ENCODE results near the gene EPS8L2.

EPS8L2 gene

GRCh38 chr11:762421-763072, 56.5 kb downstream of the EPS8L2 start:
- Histone ChIP-seq H3K4me1 (no peaks in the 10 kb centered on the region), H3K27ac (no peak overlapping the region), H3K9me3 (no peaks in the 10 kb centered on the region), H3K4me3 (no peak overlapping the region), H3K36me3 (peaks cover 42 to 96% (median 84%) of the 10 kb centered on the region in 3 donors), H3K27me3 (no peaks in the 10 kb centered on the region)
- TF ChIP-seq CTCF (IDR thresholded peaks at IDR 0.05) = no peak
- peak in 1 of 2 donors; percentile 67 for DNase-seq
- intact Hi-C loops (cut with DNase I; ENCODE audit: low total_unique reads) = no loop called here

DNA sequence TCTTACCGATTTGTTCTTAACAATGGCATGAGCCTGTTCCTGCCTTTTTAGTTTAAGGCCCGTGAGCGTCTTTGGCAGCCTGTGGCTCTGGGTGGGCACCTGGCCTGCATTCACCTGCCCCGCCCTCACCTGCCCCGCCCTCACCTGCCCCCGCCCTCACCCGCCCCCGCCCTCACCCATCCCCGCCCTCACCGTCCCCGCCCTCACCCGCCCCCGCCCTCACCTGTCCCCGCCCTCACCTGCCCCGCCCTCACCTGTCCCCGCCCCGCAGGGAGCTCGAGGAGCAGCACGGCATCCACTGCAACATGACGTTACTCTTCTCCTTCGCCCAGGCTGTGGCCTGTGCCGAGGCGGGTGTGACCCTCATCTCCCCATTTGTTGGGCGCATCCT, 57.0 kb downstream of the EPS8L2 start:
- intact Hi-C loops (cut with DNase I; ENCODE audit: low total_unique reads) = no loop called here
- TF ChIP-seq CTCF (IDR thresholded peaks at IDR 0.05) = no peak
- H3K27me3 ChIP-seq = no peaks in the 10 kb centered on the region
- H3K9me3 ChIP-seq = no peaks in the 10 kb centered on the region
- H3K4me3 ChIP-seq = no peak overlapping the region
- no peak for DNase-seq
- no peak overlapping the region for H3K27ac ChIP-seq
- peaks cover 42 to 98% (median 79%) of the 10 kb centered on the region in 3 donors for H3K36me3 ChIP-seq
- H3K4me1 ChIP-seq = no peaks in the 10 kb centered on the region

DNA sequence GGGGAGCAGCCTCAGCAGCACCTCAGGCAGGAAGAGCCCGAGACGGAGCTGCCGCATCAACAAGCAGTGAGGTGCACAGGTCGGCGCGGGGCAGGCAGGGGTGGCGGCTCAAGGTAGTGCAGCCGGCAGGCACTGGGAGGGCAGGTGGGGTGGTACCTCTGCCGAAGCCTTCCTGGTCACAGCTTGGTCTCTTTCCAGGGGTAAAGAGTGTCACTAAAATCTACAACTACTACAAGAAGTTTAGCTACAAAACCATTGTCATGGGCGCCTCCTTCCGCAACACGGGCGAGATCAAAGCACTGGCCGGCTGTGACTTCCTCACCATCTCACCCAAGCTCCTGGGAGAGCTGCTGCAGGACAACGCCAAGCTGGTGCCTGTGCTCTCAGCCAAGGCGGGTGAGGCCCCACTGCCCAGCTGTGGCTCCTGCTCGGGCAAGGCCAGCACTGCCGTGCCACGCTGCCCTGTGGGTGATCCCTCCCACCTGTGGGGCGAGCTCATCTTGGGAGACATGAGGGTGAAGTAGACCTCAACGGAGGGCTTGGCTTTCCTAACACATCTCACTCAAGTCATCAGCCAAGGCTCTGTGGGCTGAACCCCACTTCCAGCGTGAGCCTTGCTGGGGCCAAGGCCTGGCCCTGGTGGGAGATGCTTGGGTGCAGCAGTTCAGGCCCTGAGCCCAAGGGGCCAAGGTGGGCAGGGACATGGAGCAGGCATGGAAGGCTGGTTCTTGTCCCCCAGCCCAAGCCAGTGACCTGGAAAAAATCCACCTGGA, 57.7 kb downstream of the EPS8L2 start:
- H3K4me3 ChIP-seq = no peak overlapping the region
- no peak overlapping the region for H3K27ac ChIP-seq
- TF ChIP-seq CTCF (IDR thresholded peaks at IDR 0.05) = no peak
- intact Hi-C loops (cut with DNase I; ENCODE audit: low total_unique reads) = no loop called here
- H3K4me1 ChIP-seq = no peaks in the 10 kb centered on the region
- no peak for DNase-seq
- no peaks in the 10 kb centered on the region for H3K27me3 ChIP-seq
- H3K36me3 ChIP-seq = peaks cover 41 to 97% (median 80%) of the 10 kb centered on the region in 3 donors
- H3K9me3 ChIP-seq = no peaks in the 10 kb centered on the region

DNA sequence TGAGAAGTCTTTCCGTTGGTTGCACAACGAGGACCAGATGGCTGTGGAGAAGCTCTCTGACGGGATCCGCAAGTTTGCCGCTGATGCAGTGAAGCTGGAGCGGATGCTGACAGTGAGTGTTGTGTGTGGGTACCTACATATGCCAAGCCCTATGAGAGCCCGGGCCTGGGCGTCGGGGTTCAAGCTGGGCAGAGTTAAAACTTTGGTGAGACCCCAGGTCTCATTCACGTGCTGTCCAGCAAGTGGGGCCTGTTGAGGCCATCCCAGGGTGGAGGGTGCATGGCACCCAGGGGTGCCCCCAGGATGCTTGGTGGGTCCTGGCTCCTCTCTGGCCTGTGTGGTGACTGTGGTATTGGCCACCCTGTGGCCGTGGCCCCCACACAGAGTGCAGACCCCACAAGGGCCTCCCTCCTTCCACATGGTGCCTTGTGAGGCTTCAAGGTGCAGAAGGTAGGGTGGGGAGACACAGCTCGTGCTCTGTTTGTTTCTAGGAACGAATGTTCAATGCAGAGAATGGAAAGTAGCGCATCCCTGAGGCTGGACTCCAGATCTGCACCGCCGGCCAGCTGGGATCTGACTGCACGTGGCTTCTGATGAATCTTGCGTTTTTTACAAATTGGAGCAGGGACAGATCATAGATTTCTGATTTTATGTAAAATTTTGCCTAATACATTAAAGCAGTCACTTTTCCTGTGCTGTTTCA, 58.4 kb downstream of the EPS8L2 start:
- Histone ChIP-seq H3K36me3 (peaks cover 34 to 96% (median 72%) of the 10 kb centered on the region in 3 donors), H3K27me3 (no peaks in the 10 kb centered on the region), H3K9me3 (no peaks in the 10 kb centered on the region), H3K4me1 (no peaks in the 10 kb centered on the region), H3K4me3 (no peak overlapping the region), H3K27ac (no peak overlapping the region)
- TF ChIP-seq CTCF (IDR thresholded peaks at IDR 0.05) = no peak
- intact Hi-C loops (cut with DNase I; ENCODE audit: low total_unique reads) = no loop called here
- no peak for DNase-seq

GRCh38 chr11:765025-765801, 59.2 kb downstream of the EPS8L2 start:
- peaks cover 30 to 96% (median 72%) of the 10 kb centered on the region in 3 donors for H3K36me3 ChIP-seq

More at GRCh38 chr11:765025-765801, 59.2 kb downstream of the EPS8L2 start:
- H3K9me3 ChIP-seq = no peaks in the 10 kb centered on the region
- DNase-seq = peak in 1 of 2 donors; percentile 77
- H3K27ac ChIP-seq = no peak overlapping the region
- no peaks in the 10 kb centered on the region for H3K4me1 ChIP-seq
- peak; percentile 60 to 64 for TF ChIP-seq CTCF (IDR thresholded peaks at IDR 0.05)
- intact Hi-C loops (cut with DNase I; ENCODE audit: low total_unique reads) = no loop called here
- no peaks in the 10 kb centered on the region for H3K27me3 ChIP-seq
- H3K4me3 ChIP-seq = no peak overlapping the region
